D721Med (cell line): ENCODE data around the gene CPNE1.

ENCODE experiments used
- DNase-seq: peaks from one replicate; pipeline ENCODE4 v3.0.0; 2011; ENCODE audit warnings: low spot score; ENCODE audit not compliant: insufficient read length
- FAIRE-seq: peaks from 2 replicates; lab custom pipeline; 2011; peaks lifted over from hg19 to GRCh38; lab: Jason Lieb, UNC
- CTCF ChIP-seq: IDR thresholded peaks from 2 replicates; pipeline ENCODE4 v1.5.1; 2012; ENCODE audit warnings: mild to moderate bottlenecking, control low read depth; ENCODE audit not compliant: insufficient read depth; ENCODE audit errors: missing control alignments

Gene CPNE1

GRCh38 chr20:35699957-35700624, 35.4 kb upstream of the CPNE1 start:
- no peak for FAIRE-seq
- no peak for TF ChIP-seq CTCF
- DNase-seq, result no peak

- FAIRE-seq (no peak), DNase-seq (peak; percentile 85)
- peak; percentile 33 for TF ChIP-seq CTCF
Measured at GRCh38 chr20:35699127-35699956, 34.6 kb upstream of the CPNE1 start, which contains the start of the genes NFS1 and ROMO1. TSS of gene NFS1 (minus strand) at chr20:35699352. CDS start at chr20:35699288, 64 bp downstream. TSS of gene ROMO1 (plus strand) at chr20:35699405. CDS start at chr20:35699633, 228 bp downstream.

- FAIRE-seq (no peak), DNase-seq (no peak)
- TF ChIP-seq CTCF, result no peak
Measured at GRCh38 chr20:35698298-35699126, 33.8 kb upstream of the CPNE1 start.

GRCh38 chr20:35697696-35698297, 33.1 kb upstream of the CPNE1 start:
- FAIRE-seq (no peak), DNase-seq (no peak)
- TF ChIP-seq CTCF, result no peak

- no peak for FAIRE-seq
- TF ChIP-seq CTCF, result no peak
- DNase-seq, result no peak
Measured at GRCh38 chr20:35695978-35696377, 31.3 kb upstream of the CPNE1 start.

- DNase-seq, result no peak
- no peak for TF ChIP-seq CTCF
- FAIRE-seq, result no peak
Measured at GRCh38 chr20:35695245-35695749, 30.6 kb upstream of the CPNE1 start.
